ENCODE results near the gene MYBBP1A. TPM values are rescaled to one million over a fixed set of nuclear protein-coding genes. Genes with fewer than 3 reads are reported as not detected.

The MYBBP1A gene
- total and polyA plus RNA-seq, 2 donors, result 21.5 to 36.9 TPM

Other genes starting within 250 kb of the MYBBP1A start
- gene UBE2G1, start 188.7 kb downstream of the MYBBP1A start, total RNA-seq, result 31.8 TPM
- 19.5 TPM for gene UBE2G1, start 188.7 kb downstream of the MYBBP1A start, polyA plus RNA-seq
- gene SPNS3, start 121.4 kb downstream of the MYBBP1A start, total RNA-seq, result 9.1 TPM
- gene SPNS3, start 121.4 kb downstream of the MYBBP1A start, polyA plus RNA-seq, result 11.5 TPM
- gene SPNS2, start 56.5 kb downstream of the MYBBP1A start, total RNA-seq, result 3.4 TPM
- gene SPNS2, start 56.5 kb downstream of the MYBBP1A start, polyA plus RNA-seq, result 16.1 TPM
- gene GGT6, start 5.2 kb upstream of the MYBBP1A start, total RNA-seq, result 0.90 TPM
- 3.7 TPM for gene GGT6, start 5.2 kb upstream of the MYBBP1A start, polyA plus RNA-seq
- gene SMTNL2, start 29.1 kb upstream of the MYBBP1A start, total RNA-seq, result 0.57 TPM
- gene SMTNL2, start 29.1 kb upstream of the MYBBP1A start, polyA plus RNA-seq, result 1.6 TPM
- gene ALOX15, start 86.3 kb upstream of the MYBBP1A start, total RNA-seq, result 1.6 TPM
- 0.48 TPM for gene ALOX15, start 86.3 kb upstream of the MYBBP1A start, polyA plus RNA-seq
- gene PELP1, start 148.8 kb upstream of the MYBBP1A start, total RNA-seq, result 7.7 TPM
- gene PELP1, start 148.8 kb upstream of the MYBBP1A start, polyA plus RNA-seq, result 26.9 TPM
- 60.2 TPM for gene ARRB2, start 155.2 kb upstream of the MYBBP1A start, total RNA-seq
- gene ARRB2, start 155.2 kb upstream of the MYBBP1A start, polyA plus RNA-seq, result 91.2 TPM
- 28.1 TPM for gene MED11, start 176.0 kb upstream of the MYBBP1A start, total RNA-seq
- 40.3 TPM for gene MED11, start 176.0 kb upstream of the MYBBP1A start, polyA plus RNA-seq
- 0.52 TPM for gene ZMYND15, start 184.4 kb upstream of the MYBBP1A start, total RNA-seq
- gene ZMYND15, start 184.4 kb upstream of the MYBBP1A start, polyA plus RNA-seq, result 3.8 TPM
- gene CXCL16, start 184.5 kb upstream of the MYBBP1A start, total RNA-seq, result 3.3 TPM
- gene CXCL16, start 184.5 kb upstream of the MYBBP1A start, polyA plus RNA-seq, result 32.9 TPM
- gene TM4SF5, start 216.5 kb upstream of the MYBBP1A start, total RNA-seq, result not detected
- gene TM4SF5, start 216.5 kb upstream of the MYBBP1A start, polyA plus RNA-seq, result 0.14 TPM
- gene VMO1, start 231.0 kb upstream of the MYBBP1A start, total RNA-seq, result 2.7 TPM
- 30.6 TPM for gene VMO1, start 231.0 kb upstream of the MYBBP1A start, polyA plus RNA-seq
- gene GLTPD2, start 233.6 kb upstream of the MYBBP1A start, total RNA-seq, result 0.14 TPM
- gene GLTPD2, start 233.6 kb upstream of the MYBBP1A start, polyA plus RNA-seq, result 0.16 TPM
- gene PSMB6, start 240.8 kb upstream of the MYBBP1A start, total RNA-seq, result 183 TPM
- 122 TPM for gene PSMB6, start 240.8 kb upstream of the MYBBP1A start, polyA plus RNA-seq